ENCODE measurements around the gene BMERB1. TPM values are rescaled to one million over a fixed set of nuclear protein-coding genes. Genes with fewer than 3 reads are reported as not detected.

The BMERB1 gene
- total and polyA plus RNA-seq, 2 experiments from 2014 or later = 17.3 to 28.1 TPM

DNA sequence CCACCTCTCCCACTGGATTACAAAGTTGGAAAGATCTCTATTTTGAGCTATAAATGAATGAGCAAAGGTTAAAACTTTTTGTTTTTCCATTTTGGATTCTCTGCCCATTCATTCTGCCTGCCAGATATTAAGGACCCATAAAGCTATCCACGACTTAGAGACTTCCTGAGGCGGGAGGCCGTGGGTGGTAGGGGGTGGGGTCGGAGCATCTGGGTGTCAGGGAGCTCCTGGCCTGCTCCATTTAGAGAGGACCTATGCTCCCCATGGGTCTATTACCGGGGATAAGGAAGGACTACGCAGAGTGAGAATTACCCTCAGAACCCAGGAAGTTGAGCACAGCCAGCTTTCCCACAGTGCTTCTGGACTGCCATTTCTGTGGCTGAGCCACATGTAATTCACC lies 162.7 kb downstream of the BMERB1 start (continued):
- TF ChIP-seq ZNF462 (CRISPR knock-in tag; IDR thresholded peaks at IDR 0.05) = no peak
- TF ChIP-seq CTCF (conservative IDR thresholded peaks at IDR 0.05; ENCODE audit: low read depth in 2 of 2) = no peak
- TF ChIP-seq EZH2 (IDR thresholded peaks at IDR 0.05; ENCODE audit: low read depth, unreplicated experiment) = no peak
- TF ChIP-seq POLR2AphosphoS5 (IDR thresholded peaks at IDR 0.05; ENCODE audit: low read depth) = no peak
- no peak for TF ChIP-seq CREB1 (CRISPR knock-in tag; IDR thresholded peaks at IDR 0.05; ENCODE audit: low read depth)

DNA sequence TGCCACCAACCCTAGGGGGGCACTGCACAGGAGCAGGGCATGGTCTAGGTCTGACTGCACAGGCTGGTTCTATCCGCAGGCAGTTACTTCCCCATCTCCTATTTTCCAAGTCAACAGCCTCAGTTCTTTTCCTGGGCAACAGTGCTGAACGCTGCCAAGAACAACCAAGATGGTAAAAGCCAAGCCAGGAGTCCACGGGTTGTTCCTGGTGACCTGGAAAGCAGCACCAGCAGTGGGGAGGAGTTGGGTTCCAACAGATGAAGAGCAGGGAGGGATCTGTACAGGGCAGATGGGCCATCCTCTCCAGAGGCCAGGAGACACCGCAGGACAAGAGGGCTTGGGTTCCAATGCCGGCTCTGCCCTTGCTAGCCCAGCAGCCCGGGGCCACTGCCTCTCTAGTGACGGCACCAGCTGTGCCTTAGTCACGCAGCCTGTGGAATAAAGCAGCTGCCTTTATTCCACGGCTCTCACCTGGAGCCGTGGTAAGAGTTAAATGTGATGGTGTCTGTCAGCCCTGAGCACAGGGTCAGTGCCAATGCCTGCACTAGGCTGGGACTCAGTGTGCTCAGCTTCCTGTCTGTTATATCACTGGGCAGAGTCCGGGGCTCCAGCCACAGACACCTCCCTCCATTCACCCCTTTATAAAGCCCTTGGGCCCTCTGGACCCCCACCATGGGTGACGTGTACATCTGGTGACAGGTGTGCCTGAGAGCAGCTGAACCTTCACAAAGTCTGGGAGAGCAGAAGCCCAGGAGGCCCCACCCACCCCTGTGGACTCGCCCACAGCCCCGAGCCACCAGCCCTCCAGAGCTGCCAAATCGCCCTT lies 163.6 kb downstream of the BMERB1 start:
- H3K4me3 ChIP-seq = no peak overlapping the region
- H3K9me2 ChIP-seq (ENCODE audit: insufficient read depth) = no peaks in the 10 kb centered on the region
- H4K20me1 ChIP-seq (replicated peaks; ENCODE audit: insufficient read depth) = peaks cover 17% of the 10 kb centered on the region; the same call in 1 of the 2 replicates
- no peak overlapping the region for H3K4me3 Mint-ChIP-seq
- peaks cover 42% of the 10 kb centered on the region for H3K36me3 Mint-ChIP-seq (ENCODE audit: low read depth)
- no peak overlapping the region for H2AFZ ChIP-seq
- H3K27me3 Mint-ChIP-seq (ENCODE audit: insufficient read depth, low read depth, poor library complexity) = peaks cover 5% of the 10 kb centered on the region
- DNase-seq (ENCODE audit: low spot score) = no peak
- peaks cover 9% of the 10 kb centered on the region for H3K4me1 Mint-ChIP-seq
- H3K79me2 ChIP-seq (replicated peaks; ENCODE audit: insufficient read depth) = no peaks in the 10 kb centered on the region
- no peaks in the 10 kb centered on the region for H3F3A ChIP-seq (replicated peaks; ENCODE audit: low read depth)
- no peaks in the 10 kb centered on the region for H3K27me3 ChIP-seq (ENCODE audit: insufficient read depth)
- no peak overlapping the region for H3K27ac ChIP-seq (ENCODE audit: low read depth)
- H3K36me3 ChIP-seq (ENCODE audit: insufficient read depth) = peaks cover 20% of the 10 kb centered on the region
- no peaks in the 10 kb centered on the region for H3K9me3 Mint-ChIP-seq
- H3K4me2 ChIP-seq = no peak overlapping the region
- ATAC-seq = no peak
- no peaks in the 10 kb centered on the region for H3K4me1 ChIP-seq (ENCODE audit: insufficient read depth)
- H3K27ac Mint-ChIP-seq = no peak overlapping the region
- TF ChIP-seq REST (IDR thresholded peaks at IDR 0.05; ENCODE audit: unreplicated experiment) (no peak), ETS1 (IDR thresholded peaks at IDR 0.05) (no peak), JUNB (IDR thresholded peaks at IDR 0.05; ENCODE audit: unreplicated experiment) (no peak), POLR2AphosphoS5 (IDR thresholded peaks at IDR 0.05; ENCODE audit: low read depth) (no peak), NANOG (IDR thresholded peaks at IDR 0.05; ENCODE audit: borderline replicate concordance) (no peak), CREB1 (CRISPR knock-in tag; IDR thresholded peaks at IDR 0.05; ENCODE audit: low read depth) (no peak), EZH2 (IDR thresholded peaks at IDR 0.05; ENCODE audit: low read depth, unreplicated experiment) (no peak), ZNF331 (CRISPR knock-in tag; IDR thresholded peaks at IDR 0.05; ENCODE audit: low read depth) (no peak), EZH2phosphoT487 (IDR thresholded peaks at IDR 0.05; ENCODE audit: unreplicated experiment) (no peak)
